Fibroblast of lung (primary cell): ENCODE measurements around the gene MRPS15. TPM values are rescaled to one million over a fixed set of nuclear protein-coding genes. Genes with fewer than 3 reads are reported as not detected.

ENCODE experiments used
- DNase-seq, 2 donors: peaks; one replicate each; pipeline versions ENCODE4 v3.0.0 to v3.0.0-alpha.2; 2010; ENCODE audit warnings: low read depth in 2 of 2
- H2AFZ ChIP-seq: 2 replicates; pipeline ENCODE4 v1.5.1; 2012; ENCODE audit warnings: low read length, control low read depth, inconsistent platforms
- H3K27ac ChIP-seq: 2 replicates; pipeline ENCODE4 v1.5.1; 2011; ENCODE audit warnings: low read length, control low read depth; ENCODE audit not compliant: insufficient read depth
- H3K27me3 ChIP-seq: 2 replicates; pipeline ENCODE4 v1.5.1; 2011; ENCODE audit warnings: mild to moderate bottlenecking, low read length; ENCODE audit not compliant: control insufficient read depth, insufficient read depth
- H3K36me3 ChIP-seq: 2 replicates; pipeline ENCODE4 v1.5.1; 2011; ENCODE audit warnings: low read length; ENCODE audit not compliant: control insufficient read depth, insufficient read depth
- H3K4me1 ChIP-seq: 2 replicates; pipeline ENCODE4 v1.5.1; 2011; ENCODE audit warnings: low read length; ENCODE audit not compliant: control insufficient read depth, insufficient read depth; ENCODE audit errors: extremely low read depth
- H3K4me2 ChIP-seq: 2 replicates; pipeline ENCODE4 v1.5.1; 2011; ENCODE audit warnings: low read length, control low read depth; ENCODE audit not compliant: insufficient read depth; ENCODE audit errors: extremely low read depth
- H3K4me3 ChIP-seq, 4 experiments: fragments of 200-600 bp in 1 of 4; sonication (generic) in 1 of 4; replicated peaks in 1 of 4; 2 replicates each; pipeline ENCODE4 v1.5.1; 2011 to 2016; ENCODE audit warnings: low read length in 4 of 4, low read depth in 3 of 4, mild to moderate bottlenecking in 3 of 4, control low read depth in 2 of 4, inconsistent platforms in 1 of 4, mixed read lengths in 1 of 4; ENCODE audit not compliant: insufficient read depth in 1 of 4; ENCODE audit errors: control extremely low read depth in 1 of 4
- H3K79me2 ChIP-seq: 2 replicates; pipeline ENCODE4 v1.5.1; 2012; ENCODE audit warnings: mild to moderate bottlenecking, low read length, inconsistent platforms; ENCODE audit not compliant: control insufficient read depth, insufficient read depth
- H3K9ac ChIP-seq: 2 replicates; pipeline ENCODE4 v1.5.1; 2011; ENCODE audit warnings: mild to moderate bottlenecking, low read length, control low read depth; ENCODE audit not compliant: insufficient read depth
- H3K9me3 ChIP-seq: 2 replicates; pipeline ENCODE4 v1.5.1; 2012; ENCODE audit warnings: low read depth, low read length; ENCODE audit not compliant: control insufficient read depth, insufficient read depth
- H4K20me1 ChIP-seq: 2 replicates; pipeline ENCODE4 v1.5.1; 2011; ENCODE audit warnings: low read length; ENCODE audit not compliant: control insufficient read depth, insufficient read depth; ENCODE audit errors: extremely low read depth
- CTCF ChIP-seq, 2 donors: IDR thresholded peaks in 1 of 2; conservative IDR thresholded peaks in 1 of 2; 1 replicate in 1 of 2; 2 replicates in 1 of 2; pipeline ENCODE4 v1.5.1; 2011 to 2012; ENCODE audit warnings: low read length in 2 of 2, control low read depth in 1 of 2, inconsistent platforms in 1 of 2, low read depth in 1 of 2, mild to moderate bottlenecking in 1 of 2
- EZH2 ChIP-seq: IDR thresholded peaks from 2 replicates; pipeline ENCODE4 v1.5.1; 2012; ENCODE audit warnings: low read length, control low read depth, mild to moderate bottlenecking; ENCODE audit errors: missing control alignments
- polyA plus RNA-seq, 2 donors: library from polyadenylated mRNA; depleted of rRNA in 1 of 2; stranded (reverse) in 1 of 2; unstranded in 1 of 2; fragments of >200 nt; gene quantifications; 2 replicates each; pipeline ENCODE4 v1.2.1, GENCODE V29; 2011 to 2012; ENCODE audit warnings: missing spikeins in 1 of 2
- total RNA-seq: library from RNA; depleted of rRNA; stranded (reverse); fragments of >200 nt; gene quantifications from 2 replicates; pipeline ENCODE4 v1.2.1, GENCODE V29; 2014

MRPS15 gene
- total and polyA plus RNA-seq, 2 donors (not counting 1 experiment from before 2014, with no cell fraction given): 75.5 to 99.1 TPM

GRCh38 chr1:36467700-36468455 lies 3.7 kb upstream of the MRPS15 start:
- Histone ChIP-seq H3K36me3 (no peaks in the 10 kb centered on the region), H3K9me3 (no peaks in the 10 kb centered on the region), H3K27me3 (no peaks in the 10 kb centered on the region), H3K9ac (no peak overlapping the region), H3K4me1 (peaks cover 3% of the 10 kb centered on the region), H3K4me3 (no peak overlapping the region), H4K20me1 (no peaks in the 10 kb centered on the region), H3K4me2 (no peak overlapping the region), H3K27ac (no peak overlapping the region), H2AFZ (no peak overlapping the region), H3K79me2 (peaks cover 7% of the 10 kb centered on the region)
- DNase-seq: no peak
- no peak for TF ChIP-seq EZH2
- TF ChIP-seq CTCF (conservative IDR thresholded peaks at IDR 0.05 in 1 of 2, IDR thresholded peaks at IDR 0.05 in 1 of 2; ENCODE audit: low read depth in 1 of 2, low read length in 2 of 2): no peak

- peaks cover 4% of the 10 kb centered on the region for H3K36me3 ChIP-seq
- no peak overlapping the region for H3K4me3 ChIP-seq
- TF ChIP-seq CTCF (conservative IDR thresholded peaks at IDR 0.05 in 1 of 2, IDR thresholded peaks at IDR 0.05 in 1 of 2; ENCODE audit: low read depth in 1 of 2, low read length in 2 of 2): no peak
- TF ChIP-seq EZH2: no peak
- H3K4me2 ChIP-seq: no peak overlapping the region
- H3K27ac ChIP-seq: no peak overlapping the region
- no peaks in the 10 kb centered on the region for H4K20me1 ChIP-seq
- H3K9ac ChIP-seq: no peak overlapping the region
- H3K27me3 ChIP-seq: no peaks in the 10 kb centered on the region
- peaks cover 11% of the 10 kb centered on the region for H3K79me2 ChIP-seq
- H3K4me1 ChIP-seq: peaks cover 3% of the 10 kb centered on the region
- no peak overlapping the region for H2AFZ ChIP-seq
- DNase-seq: no peak
- no peaks in the 10 kb centered on the region for H3K9me3 ChIP-seq
These were observed 2.8 kb upstream of the MRPS15 start for GRCh38 chr1:36467027-36467410.

GRCh38 chr1:36466370-36467026 lies 2.3 kb upstream of the MRPS15 start:
- no peaks in the 10 kb centered on the region for H3K9me3 ChIP-seq
- no peak overlapping the region for H3K4me2 ChIP-seq
- H3K4me3 ChIP-seq: no peak overlapping the region
- H3K4me1 ChIP-seq: peaks cover 3% of the 10 kb centered on the region
- peaks cover 6% of the 10 kb centered on the region for H3K36me3 ChIP-seq
- peaks cover 11% of the 10 kb centered on the region for H3K79me2 ChIP-seq
- no peaks in the 10 kb centered on the region for H4K20me1 ChIP-seq
- TF ChIP-seq EZH2 (no peak), CTCF (conservative IDR thresholded peaks at IDR 0.05 in 1 of 2, IDR thresholded peaks at IDR 0.05 in 1 of 2; ENCODE audit: low read depth in 1 of 2, low read length in 2 of 2) (no peak)
- no peaks in the 10 kb centered on the region for H3K27me3 ChIP-seq
- no peak overlapping the region for H3K27ac ChIP-seq
- H2AFZ ChIP-seq: no peak overlapping the region
- no peak for DNase-seq
- no peak overlapping the region for H3K9ac ChIP-seq
